ENCODE measurements around the gene ANO5.
"Not testable (repeated sequence)": the region's sequence is repeated elsewhere in the genome, so short reads cannot be mapped to it uniquely, and the experiment has no call there.

The ANO5 gene

GRCh38 chr11:22199243-22199642 is 6.4 kb downstream of the ANO5 start:
- DNase-seq: no peak

GRCh38 chr11:22203281-22203680 is 10.4 kb downstream of the ANO5 start:
- no peak for DNase-seq

GRCh38 chr11:22207162-22207561 is 14.3 kb downstream of the ANO5 start:
- DNase-seq: no peak

GRCh38 chr11:22208151-22208858 is 15.4 kb downstream of the ANO5 start:
- DNase-seq: no peak

- no peak for DNase-seq
These were observed 24.1 kb downstream of the ANO5 start for GRCh38 chr11:22216940-22217339.

- no peak for DNase-seq
These were observed 28.3 kb downstream of the ANO5 start for GRCh38 chr11:22221143-22221542.

- no peak for DNase-seq
These were observed 32.3 kb downstream of the ANO5 start for GRCh38 chr11:22225190-22225589.

GRCh38 chr11:22234743-22235142 is 41.9 kb downstream of the ANO5 start:
- DNase-seq: no peak

GRCh38 chr11:22244986-22245592 is 52.2 kb downstream of the ANO5 start:
- DNase-seq: no peak

- DNase-seq: no peak
These were observed 54.1 kb downstream of the ANO5 start for GRCh38 chr11:22246992-22247391.

GRCh38 chr11:22249871-22250270 is 57.0 kb downstream of the ANO5 start:
- no peak for DNase-seq

GRCh38 chr11:22256876-22257275 is 64.0 kb downstream of the ANO5 start:
- no peak for DNase-seq

- DNase-seq: no peak
These were observed 70.7 kb downstream of the ANO5 start for GRCh38 chr11:22263613-22264012.

GRCh38 chr11:22268983-22269624 is 76.2 kb downstream of the ANO5 start:
- DNase-seq: not testable (repeated sequence)

- no peak for DNase-seq
These were observed 80.9 kb downstream of the ANO5 start for GRCh38 chr11:22273781-22274180.

GRCh38 chr11:22275600-22275999 is 82.7 kb downstream of the ANO5 start:
- no peak for DNase-seq

- DNase-seq: no peak
These were observed 83.7 kb downstream of the ANO5 start for GRCh38 chr11:22276535-22276934.

GRCh38 chr11:22284991-22285390 is 92.1 kb downstream of the ANO5 start:
- not testable (repeated sequence) for DNase-seq

- no peak for DNase-seq
These were observed 109.5 kb downstream of the ANO5 start for GRCh38 chr11:22302368-22302767.

GRCh38 chr11:22304337-22304961 is 111.6 kb downstream of the ANO5 start:
- no peak for DNase-seq

- no peak for DNase-seq
These were observed 124.8 kb downstream of the ANO5 start for GRCh38 chr11:22317656-22318055.

- no peak for DNase-seq
These were observed 138.9 kb downstream of the ANO5 start for GRCh38 chr11:22331771-22332170.

All from NCI-H524 treated with DMSO at 0.1 percent for 48 hours (cell line).